Activated CD4-positive, alpha-beta T cell treated with anti-CD3 and anti-CD28 coated beads, Interleukin-2, amount 50 U/mL, for 24 hours (primary cell): Measurements from ENCODE around the gene CHCHD10.

ENCODE experiments used
- DNase-seq, 2 donors: peaks; one replicate each; pipeline ENCODE4 v3.0.0-alpha.2; 2020; ENCODE audit warnings: low read depth in 1 of 2, low spot score in 1 of 2

Gene CHCHD10

GRCh38 chr22:23787910-23788309 is 20.1 kb upstream of the CHCHD10 start:
- no peak for DNase-seq

GRCh38 chr22:23787600-23787896 is 19.8 kb upstream of the CHCHD10 start:
- DNase-seq: no peak

- peak; percentile 80 to 84 for DNase-seq
These were observed 19.2 kb upstream of the CHCHD10 start, which contains the start of gene SMARCB1 for GRCh38 chr22:23786752-23787599. SMARCB1 (plus strand) TSS chr22:23786966; CDS start chr22:23787170, 204 bp downstream.

GRCh38 chr22:23786261-23786710 is 18.5 kb upstream of the CHCHD10 start:
- DNase-seq: no peak

DNA sequence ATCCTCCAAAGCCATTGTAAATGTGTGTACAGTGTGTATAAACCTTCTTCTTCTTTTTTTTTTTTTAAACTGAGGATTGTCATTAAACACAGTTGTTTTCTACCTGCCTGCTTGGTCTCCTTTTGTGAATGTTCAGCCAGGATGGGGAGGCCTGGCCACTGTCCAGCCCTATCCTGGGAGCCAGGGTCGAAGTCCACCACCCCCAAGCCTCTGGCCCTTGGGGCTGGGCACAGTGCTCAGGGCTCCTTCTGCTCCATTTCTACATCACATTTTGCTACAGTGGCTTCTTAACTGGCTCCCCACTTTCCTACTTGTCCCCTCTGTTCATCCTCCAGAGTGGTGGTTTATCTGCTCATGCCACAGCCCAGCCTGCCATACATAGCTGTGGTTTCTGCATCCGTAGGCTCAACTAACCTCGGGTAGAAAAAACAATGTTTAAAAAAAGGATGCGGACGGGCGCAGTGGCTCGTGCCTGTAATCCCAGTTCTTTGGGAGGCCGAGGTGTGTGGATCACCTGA is 16.5 kb upstream of the CHCHD10 start:
- DNase-seq: no peak

DNA sequence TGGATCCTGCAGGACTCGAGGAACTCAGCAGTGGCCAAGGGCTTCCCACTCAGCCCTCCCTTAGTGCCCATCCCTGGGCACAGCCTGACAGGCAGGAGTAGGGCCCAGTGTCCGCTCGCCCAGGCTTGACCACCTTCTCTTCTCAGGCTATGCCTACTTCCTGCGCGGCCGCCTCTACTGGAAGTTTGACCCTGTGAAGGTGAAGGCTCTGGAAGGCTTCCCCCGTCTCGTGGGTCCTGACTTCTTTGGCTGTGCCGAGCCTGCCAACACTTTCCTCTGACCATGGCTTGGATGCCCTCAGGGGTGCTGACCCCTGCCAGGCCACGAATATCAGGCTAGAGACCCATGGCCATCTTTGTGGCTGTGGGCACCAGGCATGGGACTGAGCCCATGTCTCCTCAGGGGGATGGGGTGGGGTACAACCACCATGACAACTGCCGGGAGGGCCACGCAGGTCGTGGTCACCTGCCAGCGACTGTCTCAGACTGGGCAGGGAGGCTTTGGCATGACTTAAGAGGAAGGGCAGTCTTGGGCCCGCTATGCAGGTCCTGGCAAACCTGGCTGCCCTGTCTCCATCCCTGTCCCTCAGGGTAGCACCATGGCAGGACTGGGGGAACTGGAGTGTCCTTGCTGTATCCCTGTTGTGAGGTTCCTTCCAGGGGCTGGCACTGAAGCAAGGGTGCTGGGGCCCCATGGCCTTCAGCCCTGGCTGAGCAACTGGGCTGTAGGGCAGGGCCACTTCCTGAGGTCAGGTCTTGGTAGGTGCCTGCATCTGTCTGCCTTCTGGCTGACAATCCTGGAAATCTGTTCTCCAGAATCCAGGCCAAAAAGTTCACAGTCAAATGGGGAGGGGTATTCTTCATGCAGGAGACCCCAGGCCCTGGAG is 15.7 kb upstream of the CHCHD10 start:
- no peak for DNase-seq

DNA sequence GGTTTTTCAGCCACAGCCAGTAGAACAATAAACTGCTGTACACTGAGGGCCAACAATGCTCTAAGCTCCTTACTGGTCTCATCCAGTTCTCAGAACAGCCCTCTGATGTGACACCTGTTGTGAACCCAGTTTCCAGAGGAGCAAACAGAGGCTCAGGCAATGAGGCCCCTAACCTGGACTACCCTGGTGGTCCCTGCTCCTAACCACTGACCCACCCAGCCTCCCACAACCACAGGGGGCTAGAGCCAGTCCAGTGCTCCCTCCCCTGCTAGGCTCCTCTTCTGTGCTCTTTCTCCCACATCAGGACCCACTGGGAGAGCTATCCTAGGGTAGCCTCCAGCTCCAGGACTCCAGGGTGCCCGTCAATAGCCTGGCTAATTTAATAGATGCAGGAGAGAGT is 14.9 kb upstream of the CHCHD10 start:
- DNase-seq: no peak

- DNase-seq: no peak
These were observed 14.5 kb upstream of the CHCHD10 start for GRCh38 chr22:23782252-23782651.

DNA sequence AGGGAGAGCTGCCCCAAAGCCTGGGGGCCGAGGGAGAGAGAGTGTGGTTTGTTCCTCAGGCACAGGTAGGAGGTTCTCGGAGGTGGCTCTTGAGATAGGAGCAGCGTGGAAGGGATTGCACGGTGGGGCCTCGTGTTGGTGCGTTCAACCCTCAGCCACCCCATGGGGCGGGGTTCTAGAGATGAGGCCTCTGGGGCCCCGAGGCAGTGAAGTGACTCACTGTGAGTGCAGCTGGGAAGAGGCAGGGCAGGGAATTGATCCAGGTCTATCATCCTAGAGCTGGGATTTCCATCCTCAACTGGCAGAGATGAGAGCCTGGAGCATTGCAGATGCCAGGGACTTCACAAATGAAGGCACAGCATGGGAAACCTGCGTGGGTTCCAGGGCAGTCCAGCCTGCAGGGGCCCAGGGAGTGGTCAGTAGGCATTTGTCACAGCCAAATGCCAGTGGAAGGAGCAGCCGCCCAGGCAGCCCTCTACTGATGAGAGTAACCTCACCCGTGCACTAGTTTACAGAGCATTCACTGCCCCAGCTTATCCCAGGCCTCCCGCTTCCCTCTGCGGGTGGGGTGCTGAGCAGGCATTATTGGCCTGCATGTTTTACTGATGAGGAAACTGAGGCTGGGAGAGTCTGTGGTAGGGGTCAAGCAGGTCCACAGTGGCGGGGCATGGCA is 13.9 kb upstream of the CHCHD10 start:
- no peak for DNase-seq

DNA sequence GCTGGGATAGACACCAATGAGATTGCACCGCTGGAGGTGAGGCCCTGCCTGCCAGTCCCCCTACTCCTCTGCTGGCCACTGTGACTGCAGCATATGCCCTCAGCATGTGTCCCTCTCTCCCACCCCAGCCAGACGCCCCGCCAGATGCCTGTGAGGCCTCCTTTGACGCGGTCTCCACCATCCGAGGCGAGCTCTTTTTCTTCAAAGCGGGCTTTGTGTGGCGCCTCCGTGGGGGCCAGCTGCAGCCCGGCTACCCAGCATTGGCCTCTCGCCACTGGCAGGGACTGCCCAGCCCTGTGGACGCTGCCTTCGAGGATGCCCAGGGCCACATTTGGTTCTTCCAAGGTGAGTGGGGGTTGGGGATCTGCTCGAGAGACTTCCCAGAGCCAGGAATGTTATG is 13.3 kb upstream of the CHCHD10 start:
- no peak for DNase-seq

- no peak for DNase-seq
These were observed 12.5 kb upstream of the CHCHD10 start for GRCh38 chr22:23780146-23780748.

- no peak for DNase-seq
These were observed 12.0 kb upstream of the CHCHD10 start for GRCh38 chr22:23779731-23780130.

DNA sequence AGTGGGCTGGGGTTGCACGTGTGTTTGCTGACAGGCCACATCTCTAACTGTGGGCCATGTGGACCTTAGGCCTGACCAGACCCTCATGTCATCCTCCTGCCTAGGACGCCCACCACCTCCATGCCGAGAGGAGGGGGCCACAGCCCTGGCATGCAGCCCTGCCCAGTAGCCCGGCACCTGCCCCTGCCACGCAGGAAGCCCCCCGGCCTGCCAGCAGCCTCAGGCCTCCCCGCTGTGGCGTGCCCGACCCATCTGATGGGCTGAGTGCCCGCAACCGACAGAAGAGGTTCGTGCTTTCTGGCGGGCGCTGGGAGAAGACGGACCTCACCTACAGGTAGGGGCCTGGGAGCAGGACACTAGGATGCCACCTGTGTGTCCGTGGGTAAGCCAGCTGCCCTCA is 11.3 kb upstream of the CHCHD10 start:
- DNase-seq: no peak

DNA sequence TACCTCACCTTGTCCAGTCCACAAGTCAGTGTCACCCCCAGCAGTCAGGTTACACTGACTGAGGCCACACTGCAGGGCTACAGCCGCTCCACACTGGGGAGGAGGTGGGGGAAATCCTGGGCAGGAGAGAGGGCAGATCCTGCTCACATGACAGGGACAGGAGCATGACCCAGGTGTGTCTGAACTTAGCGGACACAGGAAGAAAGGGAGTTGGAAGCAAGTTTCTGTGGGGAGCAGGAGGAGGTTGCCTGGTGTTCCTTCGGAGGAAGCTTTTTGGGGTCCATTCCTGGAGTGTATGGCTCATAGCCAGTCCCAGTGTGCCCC is 10.8 kb upstream of the CHCHD10 start:
- no peak for DNase-seq

DNA sequence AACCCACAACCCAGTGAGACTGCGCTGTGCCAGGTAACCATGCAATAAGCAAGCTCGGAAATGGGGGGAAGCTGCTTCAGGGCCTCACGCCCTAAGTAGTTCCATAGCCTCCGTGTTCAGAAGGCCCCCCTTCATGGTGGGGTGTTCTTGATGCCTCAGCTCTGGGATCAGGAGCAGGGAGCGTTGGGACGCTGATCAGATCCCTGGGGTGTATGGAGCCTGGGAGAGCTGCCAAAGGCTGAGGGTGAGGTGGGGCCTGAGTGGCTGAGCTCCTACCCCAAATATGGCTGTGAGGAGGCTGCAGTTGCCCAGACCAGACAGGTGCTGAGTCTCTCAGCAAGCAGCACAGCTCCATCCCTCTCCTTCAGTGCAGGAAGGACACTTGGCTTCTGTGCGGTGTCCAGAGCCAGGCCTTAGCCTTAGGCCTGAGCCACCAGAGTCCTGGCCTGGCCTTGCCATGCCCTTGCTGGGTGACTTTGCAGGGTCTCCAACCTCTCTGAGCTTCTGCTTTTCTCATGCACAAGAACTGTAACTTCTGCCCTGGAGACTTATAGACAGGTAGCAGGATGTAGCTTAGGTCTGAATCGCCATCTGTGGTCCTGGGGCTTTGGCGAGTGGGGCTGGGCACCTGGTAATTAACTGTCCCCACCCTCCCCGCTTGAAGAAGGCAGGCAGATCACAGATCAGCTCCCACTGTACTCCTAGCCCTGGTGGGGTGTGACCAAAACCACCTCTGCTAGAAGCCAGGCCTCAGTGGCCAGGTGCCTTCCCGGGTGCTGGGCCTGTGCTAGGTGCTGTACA is 10.2 kb upstream of the CHCHD10 start:
- no peak for DNase-seq

DNA sequence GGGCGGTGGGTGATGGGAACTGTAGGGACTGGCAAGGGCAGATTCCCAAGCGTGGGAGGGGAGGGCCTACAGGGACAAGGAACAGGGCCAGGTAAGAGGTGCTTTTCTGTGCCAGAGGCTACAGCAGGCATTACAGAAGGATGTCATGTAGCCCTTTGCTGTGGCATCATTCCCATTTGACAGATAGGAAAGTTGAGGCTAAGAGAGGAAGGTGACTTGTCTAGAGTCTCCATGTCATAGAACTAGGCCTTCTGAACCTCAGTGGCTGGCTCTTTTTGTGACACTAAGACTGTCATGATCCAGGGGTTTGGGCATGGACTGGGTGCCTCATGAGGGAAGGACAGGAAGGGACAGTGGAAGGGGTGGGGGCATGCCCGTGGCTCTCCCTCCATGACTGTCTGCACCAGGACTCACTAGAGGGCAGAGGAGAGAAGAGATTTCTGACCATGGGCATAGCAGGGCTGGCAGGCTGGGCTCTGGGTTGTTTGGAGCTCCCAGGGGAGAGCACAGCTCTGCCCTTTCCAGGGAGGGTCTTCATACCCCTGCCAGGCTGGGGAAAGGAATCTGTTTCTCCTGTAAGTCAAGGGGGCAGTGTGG is 8.1 kb upstream of the CHCHD10 start:
- DNase-seq: no peak

- DNase-seq: no peak
These were observed 7.2 kb upstream of the CHCHD10 start for GRCh38 chr22:23774922-23775436.

- no peak for DNase-seq
These were observed 6.5 kb upstream of the CHCHD10 start for GRCh38 chr22:23774114-23774921.
